ENCODE measurements around the gene EQTN. TPM values are rescaled to one million over a fixed set of nuclear protein-coding genes. Genes with fewer than 3 reads are reported as not detected.
A peak's percentile ranks its signal among the peaks of the same experiment; 100 is the strongest.

The EQTN gene
- total RNA-seq, 2 experiments from 2014 or later = not detected

DNA sequence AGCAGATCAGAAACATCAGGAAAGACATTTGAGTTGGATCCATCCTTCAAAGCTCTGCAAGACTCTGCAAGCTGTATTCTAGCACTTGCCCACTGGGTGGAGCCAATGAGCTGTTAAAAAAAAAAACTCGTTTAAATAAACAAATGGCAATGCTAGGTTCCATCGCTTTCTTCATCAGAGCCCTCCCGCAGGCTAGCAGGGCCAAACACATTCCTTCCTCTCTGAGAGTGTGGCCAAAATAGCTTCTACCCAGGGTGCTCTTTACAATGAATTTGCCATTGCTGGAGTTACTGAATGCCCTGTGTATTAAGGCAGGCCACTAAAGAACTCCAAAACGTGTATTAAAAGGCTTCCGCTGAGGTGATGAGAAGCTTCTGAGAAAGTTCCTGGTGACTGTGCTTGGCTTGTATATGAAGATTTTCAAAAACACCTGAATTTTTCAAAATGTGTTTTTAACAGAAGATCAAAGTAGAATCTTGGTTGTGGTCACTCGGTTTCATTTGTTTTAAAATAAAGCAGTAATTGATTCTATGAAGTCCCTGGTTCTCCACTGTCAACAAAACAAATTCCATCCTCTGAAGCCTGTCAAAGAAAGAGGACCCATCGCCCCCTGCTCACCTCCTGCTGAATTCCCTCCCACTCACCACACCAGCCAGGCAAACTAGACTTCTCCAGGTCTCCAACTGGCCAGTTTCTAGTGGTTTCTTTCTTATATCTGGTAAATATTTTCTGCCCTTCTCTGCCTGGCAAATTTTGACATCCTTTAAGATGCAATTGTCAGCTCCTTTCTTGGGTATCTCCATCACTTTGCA lies 36.5 kb upstream of the EQTN start:
- no peaks in the 10 kb centered on the region for H3K9me3 Mint-ChIP-seq
- no peaks in the 10 kb centered on the region for H3K36me3 Mint-ChIP-seq (ENCODE audit: low read depth)
- POLR2A ChIA-PET = no interaction called here
- H3K27ac Mint-ChIP-seq = no peak overlapping the region
- no peaks in the 10 kb centered on the region for H3K4me1 Mint-ChIP-seq
- peak; percentile 42 for DNase-seq
- H3K27me3 Mint-ChIP-seq = peaks cover 11% of the 10 kb centered on the region
- CTCF ChIA-PET = interaction anchor here (0.6 to 2.9 kb wide), 23 partner anchors 10 to 274 kb away, joined by 3 to 67 read pairs (median 3); partner anchors contain the start of genes IFNK and MOB3B
- no peak overlapping the region for H3K4me3 Mint-ChIP-seq

DNA sequence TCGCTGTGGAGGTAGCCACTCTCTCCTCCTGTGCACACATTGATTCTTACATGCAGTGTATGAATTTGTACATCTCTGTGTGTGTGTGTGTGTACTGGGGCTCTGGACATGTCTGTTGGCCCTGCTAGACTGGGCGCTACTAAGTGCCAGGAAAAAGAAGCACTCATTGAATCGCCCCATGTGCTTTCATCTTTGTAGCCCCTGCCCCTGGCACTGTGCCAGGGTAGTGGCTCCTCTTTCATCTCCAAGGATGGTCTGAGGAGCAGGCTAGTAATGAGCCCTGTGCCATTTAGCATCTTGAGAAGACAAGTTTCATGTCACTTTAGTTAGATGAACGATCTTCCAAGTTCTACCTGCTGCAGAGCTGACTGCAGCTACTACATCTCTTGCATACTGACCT lies 34.4 kb upstream of the EQTN start:
- ChIA-PET POLR2A (no interaction called here), CTCF (interaction anchor here (1.5 to 2.9 kb wide), 3 partner anchors 125 to 216 kb away, joined by 3 to 67 read pairs (median 35); partner anchors contain the start of gene MOB3B)
- Mint-ChIP-seq H3K4me1 (no peaks in the 10 kb centered on the region), H3K9me3 (no peaks in the 10 kb centered on the region), H3K4me3 (no peak overlapping the region), H3K27ac (no peak overlapping the region), H3K36me3 (ENCODE audit: low read depth) (no peaks in the 10 kb centered on the region), H3K27me3 (peaks cover 21% of the 10 kb centered on the region)
- DNase-seq = no peak

DNA sequence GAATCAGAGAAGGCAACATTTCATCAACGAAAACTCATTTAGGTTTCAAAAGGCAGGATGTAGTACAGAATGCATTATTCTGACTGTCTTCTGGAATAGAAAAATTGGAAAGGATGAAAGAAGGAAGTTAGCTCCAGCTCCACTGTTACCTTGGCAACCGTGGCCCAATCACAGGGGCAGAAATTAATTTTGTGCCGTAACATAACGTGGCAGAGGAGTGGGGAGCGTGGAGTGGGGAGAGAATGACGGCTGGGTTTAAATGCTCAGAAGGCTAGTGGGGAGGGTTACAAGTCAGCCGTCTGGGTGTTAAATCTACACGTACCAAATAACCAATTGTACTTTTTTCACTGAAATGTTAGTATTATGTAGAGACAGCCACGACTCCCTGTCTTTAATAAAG lies 32.3 kb upstream of the EQTN start:
- H3K9me3 Mint-ChIP-seq = no peaks in the 10 kb centered on the region
- no peaks in the 10 kb centered on the region for H3K36me3 Mint-ChIP-seq (ENCODE audit: low read depth)
- no peaks in the 10 kb centered on the region for H3K4me1 Mint-ChIP-seq
- no peak for DNase-seq
- ChIA-PET POLR2A (no interaction called here), CTCF (no interaction called here)
- H3K4me3 Mint-ChIP-seq = no peak overlapping the region
- no peak overlapping the region for H3K27ac Mint-ChIP-seq
- H3K27me3 Mint-ChIP-seq = peaks cover 19% of the 10 kb centered on the region

DNA sequence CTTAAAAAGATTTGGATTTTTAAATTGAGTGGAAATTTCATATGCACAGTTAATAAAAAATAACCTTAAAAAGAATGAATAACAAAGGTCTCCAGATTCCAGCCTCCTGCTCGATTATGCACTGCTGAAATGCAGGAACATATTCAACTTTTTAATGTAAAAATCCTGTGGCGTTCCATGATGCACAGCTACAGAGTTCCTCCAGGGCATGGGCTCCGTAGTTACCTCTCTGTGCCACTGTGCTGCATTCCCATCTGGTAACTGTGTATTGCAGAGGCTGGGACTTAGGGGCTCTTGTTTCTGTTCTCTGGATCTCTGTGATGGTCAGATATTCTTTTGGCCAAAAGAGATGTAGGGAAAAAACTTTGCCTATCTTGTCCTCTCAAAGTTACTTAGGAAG lies 31.5 kb upstream of the EQTN start:
- CTCF ChIA-PET = no interaction called here
- no peaks in the 10 kb centered on the region for H3K4me1 Mint-ChIP-seq

DNA sequence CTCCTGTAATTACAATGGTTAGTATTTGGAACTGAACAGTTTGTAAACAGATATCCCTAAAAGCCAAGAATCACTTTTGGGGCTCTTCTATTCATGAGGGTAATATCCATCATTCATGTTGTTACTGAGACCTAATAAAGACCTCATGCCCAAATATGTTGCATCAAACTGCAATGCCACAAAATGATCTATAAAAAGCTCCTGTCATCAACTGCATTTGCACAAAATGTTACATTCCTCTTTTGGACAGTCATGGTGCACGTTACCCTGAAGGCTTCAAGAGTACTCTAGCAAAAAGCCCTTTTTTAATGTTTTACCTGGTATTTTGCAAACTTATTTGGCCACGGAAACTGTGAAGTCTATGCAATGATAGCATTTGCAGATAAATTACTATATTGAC lies 14.2 kb upstream of the EQTN start:
- peaks cover 3% of the 10 kb centered on the region for H3K27me3 Mint-ChIP-seq
- no peak overlapping the region for H3K4me3 Mint-ChIP-seq
- H3K9me3 Mint-ChIP-seq = no peaks in the 10 kb centered on the region
- H3K4me1 Mint-ChIP-seq = no peaks in the 10 kb centered on the region
- no peak for DNase-seq
- POLR2A ChIA-PET = no interaction called here
- no peak overlapping the region for H3K27ac Mint-ChIP-seq
- CTCF ChIA-PET = no interaction called here
- H3K36me3 Mint-ChIP-seq (ENCODE audit: low read depth) = no peaks in the 10 kb centered on the region

More for the DNA sequence above, 31.5 kb upstream of the EQTN start:
- Mint-ChIP-seq H3K9me3 (no peaks in the 10 kb centered on the region), H3K27ac (no peak overlapping the region), H3K4me3 (no peak overlapping the region), H3K27me3 (peaks cover 16% of the 10 kb centered on the region), H3K36me3 (ENCODE audit: low read depth) (no peaks in the 10 kb centered on the region)
- no peak for DNase-seq
- POLR2A ChIA-PET = no interaction called here

DNA sequence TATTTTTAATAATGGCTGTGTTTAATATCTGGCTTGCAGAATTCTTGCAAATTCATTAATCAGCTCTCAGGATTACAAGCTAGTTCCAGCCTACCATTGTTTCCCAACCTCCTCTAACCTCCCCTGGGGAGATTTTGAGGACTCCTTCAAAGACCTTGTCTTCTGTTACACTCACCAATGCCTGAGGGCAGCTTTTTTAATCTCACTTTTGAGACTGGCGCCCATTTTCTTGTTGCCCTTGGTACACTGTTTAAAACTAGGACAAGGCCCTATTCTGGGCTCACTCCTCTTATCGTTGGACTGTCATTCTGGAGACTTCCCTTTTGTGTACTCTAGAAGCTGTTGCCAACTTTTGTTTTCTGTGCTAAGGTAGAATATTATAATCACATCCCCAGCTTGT lies 13.6 kb upstream of the EQTN start:
- DNase-seq = no peak
- ChIA-PET POLR2A (no interaction called here), CTCF (interaction anchor here (1.3 kb wide), 1 partner anchor 22 kb away, joined by 3 read pairs; no protein-coding TSS in a partner anchor)

DNA sequence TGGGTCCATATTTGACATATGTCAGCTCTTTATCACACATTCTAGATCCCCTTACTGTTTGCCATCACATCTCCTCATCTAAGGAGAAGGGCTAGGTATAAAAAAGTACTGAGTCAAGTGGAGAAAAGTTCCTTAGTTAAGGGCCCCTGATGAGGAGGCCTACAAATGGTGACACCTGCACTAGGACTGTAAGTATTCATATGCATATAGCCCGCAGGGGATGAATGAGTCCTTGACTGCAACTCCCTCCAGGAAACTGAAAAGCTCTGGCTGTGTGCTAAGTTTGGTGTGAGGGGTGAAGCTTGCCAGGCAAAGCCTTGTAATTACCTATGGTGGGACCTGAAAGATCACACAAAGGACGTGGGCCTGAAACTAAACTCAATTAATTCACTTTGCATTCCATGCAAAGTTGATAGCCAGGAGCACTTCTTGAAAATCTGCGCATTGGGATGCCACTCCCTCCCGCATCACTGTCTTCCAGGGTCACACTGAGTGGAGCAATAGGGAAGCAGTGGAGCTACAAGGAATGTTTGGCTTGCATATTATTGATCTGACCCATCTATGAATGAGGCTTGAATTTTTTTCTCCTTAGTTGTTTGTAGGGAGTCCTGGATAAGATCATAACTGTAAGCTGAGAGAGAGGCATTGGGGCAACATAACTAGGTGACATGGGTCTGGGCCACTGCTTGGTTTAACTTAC lies 11.9 kb upstream of the EQTN start:
- DNase-seq = no peak
- H3K4me3 Mint-ChIP-seq = no peak overlapping the region
- no peak overlapping the region for H3K27ac Mint-ChIP-seq
- H3K9me3 Mint-ChIP-seq = no peaks in the 10 kb centered on the region
- no peaks in the 10 kb centered on the region for H3K4me1 Mint-ChIP-seq
- peaks cover 5% of the 10 kb centered on the region for H3K27me3 Mint-ChIP-seq
- POLR2A ChIA-PET = no interaction called here
- H3K36me3 Mint-ChIP-seq (ENCODE audit: low read depth) = no peaks in the 10 kb centered on the region
- CTCF ChIA-PET = interaction anchor here (1.3 kb wide), 1 partner anchor 24 kb away, joined by 3 read pairs; no protein-coding TSS in a partner anchor

More for the DNA sequence above, 13.6 kb upstream of the EQTN start:
- Mint-ChIP-seq H3K27ac (no peak overlapping the region), H3K4me3 (no peak overlapping the region), H3K9me3 (no peaks in the 10 kb centered on the region), H3K4me1 (no peaks in the 10 kb centered on the region), H3K27me3 (peaks cover 3% of the 10 kb centered on the region), H3K36me3 (ENCODE audit: low read depth) (no peaks in the 10 kb centered on the region)

DNA sequence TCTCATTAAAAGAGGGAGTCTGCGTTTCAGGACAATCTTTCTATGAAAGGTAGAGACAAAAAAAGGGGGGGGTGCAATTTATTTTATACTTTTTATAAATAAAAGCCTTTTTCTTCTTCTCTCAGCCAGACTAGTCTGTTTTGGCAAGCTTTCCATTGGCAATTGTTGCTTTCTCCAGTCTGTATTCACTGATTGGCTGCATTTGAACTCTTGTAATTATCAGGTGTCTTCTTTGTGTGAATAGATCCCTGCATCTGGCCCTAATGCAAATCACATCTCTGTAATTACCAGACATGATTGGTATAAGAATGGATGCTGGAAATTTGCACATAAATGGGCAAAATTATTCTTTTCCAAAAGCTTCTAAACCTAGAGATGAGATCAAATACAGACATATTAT lies 7.6 kb upstream of the EQTN start:
- Mint-ChIP-seq H3K4me1 (no peaks in the 10 kb centered on the region), H3K36me3 (ENCODE audit: low read depth) (no peaks in the 10 kb centered on the region), H3K9me3 (no peaks in the 10 kb centered on the region), H3K27me3 (peaks cover 4% of the 10 kb centered on the region), H3K4me3 (no peak overlapping the region), H3K27ac (no peak overlapping the region)
- DNase-seq = no peak
- CTCF ChIA-PET = no interaction called here
- POLR2A ChIA-PET = no interaction called here

DNA sequence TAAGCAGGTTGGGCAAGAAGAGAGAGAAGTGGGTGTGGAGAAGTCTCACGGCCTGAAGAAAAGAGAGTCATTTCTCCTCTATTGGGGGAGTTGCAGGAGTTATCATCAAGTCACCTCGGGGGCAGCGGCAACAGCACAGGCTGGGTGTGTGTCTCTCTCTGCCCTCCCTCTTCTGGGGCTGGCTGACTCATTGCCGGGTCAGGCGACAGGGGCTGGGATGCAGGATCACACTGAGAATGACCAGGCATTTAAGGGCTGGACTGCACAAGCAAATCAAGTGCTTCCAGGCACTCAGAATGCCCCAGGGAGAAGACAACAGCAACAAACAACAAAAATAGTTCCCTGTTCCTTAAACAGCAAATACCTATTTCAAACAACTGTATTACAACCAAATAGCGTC lies 6.3 kb upstream of the EQTN start:
- ChIA-PET CTCF (no interaction called here), POLR2A (no interaction called here)
- Mint-ChIP-seq H3K27ac (no peak overlapping the region), H3K9me3 (no peaks in the 10 kb centered on the region), H3K27me3 (peaks cover 4% of the 10 kb centered on the region), H3K36me3 (ENCODE audit: low read depth) (no peaks in the 10 kb centered on the region), H3K4me1 (no peaks in the 10 kb centered on the region), H3K4me3 (no peak overlapping the region)
- DNase-seq = no peak

DNA sequence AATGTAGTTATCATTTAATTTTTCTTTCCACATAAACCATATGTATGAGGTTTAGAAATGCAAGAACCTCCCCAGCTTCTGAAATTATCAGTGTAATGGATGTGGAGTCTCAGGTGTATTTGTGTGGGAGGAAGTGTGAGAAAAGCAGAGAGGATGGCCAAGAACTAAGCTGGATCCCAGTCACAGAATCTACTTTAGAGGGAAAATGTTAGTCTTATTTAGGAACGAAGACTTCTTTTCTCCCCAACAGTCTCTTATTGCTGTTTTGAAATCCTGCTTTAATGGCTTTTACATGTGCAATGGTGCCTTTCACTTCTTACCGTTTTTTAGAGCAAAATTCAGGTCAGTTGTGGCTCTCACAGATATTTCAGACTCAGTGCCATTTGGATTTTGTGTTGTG lies 3.0 kb downstream of the EQTN start:
- Mint-ChIP-seq H3K27me3 (peaks cover 10% of the 10 kb centered on the region), H3K36me3 (ENCODE audit: low read depth) (no peaks in the 10 kb centered on the region), H3K9me3 (no peaks in the 10 kb centered on the region), H3K4me1 (no peaks in the 10 kb centered on the region), H3K27ac (no peak overlapping the region), H3K4me3 (no peak overlapping the region)
- ChIA-PET POLR2A (no interaction called here), CTCF (no interaction called here)
- DNase-seq = no peak

DNA sequence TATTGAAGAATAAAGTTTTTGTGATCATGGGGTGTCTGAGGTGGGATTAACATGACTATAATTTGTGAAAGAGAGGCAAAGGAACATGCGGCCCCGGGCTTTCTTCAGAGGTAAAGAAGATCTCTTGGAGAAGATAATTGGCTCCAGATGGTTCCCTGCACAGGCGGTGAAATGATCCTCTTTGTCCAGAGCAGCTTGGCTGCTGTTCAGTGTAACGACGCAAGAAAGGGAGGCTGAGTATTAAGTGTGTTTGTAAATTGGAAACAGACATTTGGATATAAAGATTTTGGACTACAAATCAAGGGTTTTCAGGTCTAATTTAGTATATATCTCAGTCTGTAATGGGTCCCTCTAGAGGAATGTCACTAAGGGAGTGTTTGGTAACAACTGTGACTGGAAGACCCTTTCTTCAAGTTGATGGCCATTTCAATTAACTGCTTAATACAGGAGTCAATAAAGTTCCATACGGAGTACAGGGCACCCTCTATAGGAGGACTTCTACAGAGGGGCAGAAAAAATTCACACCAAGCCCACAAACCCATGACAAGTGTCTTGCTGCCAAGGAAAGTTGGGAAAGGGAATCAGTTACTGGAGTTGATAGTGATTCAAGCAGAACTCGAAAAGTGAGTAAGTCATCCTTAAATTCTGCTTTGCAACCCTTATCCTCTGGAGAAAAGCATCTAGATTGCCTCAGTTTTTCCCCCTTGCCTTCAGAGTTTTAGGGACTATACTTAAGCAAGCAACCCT lies 4.1 kb downstream of the EQTN start:
- no peaks in the 10 kb centered on the region for H3K36me3 Mint-ChIP-seq (ENCODE audit: low read depth)
- peaks cover 14% of the 10 kb centered on the region for H3K27me3 Mint-ChIP-seq
- ChIA-PET POLR2A (no interaction called here), CTCF (no interaction called here)
- no peak overlapping the region for H3K4me3 Mint-ChIP-seq
- no peaks in the 10 kb centered on the region for H3K4me1 Mint-ChIP-seq
- H3K27ac Mint-ChIP-seq = no peak overlapping the region
- no peaks in the 10 kb centered on the region for H3K9me3 Mint-ChIP-seq
- no peak for DNase-seq

DNA sequence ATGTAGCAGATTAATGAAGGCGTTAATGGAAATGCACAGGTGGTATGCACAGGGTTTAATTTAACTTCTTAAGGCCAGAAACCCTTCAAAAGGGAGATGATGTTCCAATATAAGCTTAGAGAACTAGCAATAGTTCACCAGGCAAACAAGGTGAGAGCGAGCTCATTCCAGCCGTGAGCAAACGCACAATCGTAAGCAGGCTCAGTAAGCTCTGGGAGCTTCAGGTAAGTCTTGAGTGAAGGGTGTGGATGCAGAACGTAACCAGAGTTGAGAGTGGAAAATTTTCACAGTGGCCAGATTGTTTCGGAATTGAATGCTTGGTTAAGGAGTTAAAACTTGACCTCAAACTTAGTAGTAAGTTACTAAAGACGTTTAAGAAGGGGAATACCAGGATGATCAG lies 5.7 kb downstream of the EQTN start:
- H3K9me3 Mint-ChIP-seq = no peaks in the 10 kb centered on the region
- peaks cover 15% of the 10 kb centered on the region for H3K27me3 Mint-ChIP-seq
- no peaks in the 10 kb centered on the region for H3K4me1 Mint-ChIP-seq
- CTCF ChIA-PET = no interaction called here
- no peak for DNase-seq
- H3K27ac Mint-ChIP-seq = no peak overlapping the region
- H3K36me3 Mint-ChIP-seq (ENCODE audit: low read depth) = no peaks in the 10 kb centered on the region
- POLR2A ChIA-PET = no interaction called here
- no peak overlapping the region for H3K4me3 Mint-ChIP-seq

DNA sequence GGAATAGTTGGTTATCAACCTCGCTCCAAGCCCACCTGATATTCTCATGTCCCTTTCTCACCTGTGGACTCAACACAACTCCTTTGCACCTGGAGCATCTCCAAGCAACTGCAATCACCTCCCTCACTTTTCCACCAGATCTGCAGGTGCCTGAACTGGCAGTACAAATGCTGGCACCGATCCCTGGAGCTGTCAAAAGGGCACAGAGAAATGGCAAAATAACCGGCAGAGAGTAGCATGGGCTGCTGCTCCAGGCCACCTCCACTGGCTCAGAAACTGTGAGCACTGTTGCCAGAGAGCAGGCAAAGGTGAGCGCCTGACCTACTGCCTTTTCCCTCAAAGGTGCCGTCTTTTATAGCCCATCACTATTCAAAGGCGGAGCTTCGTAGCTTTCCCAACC lies 14.7 kb downstream of the EQTN start:
- no peak overlapping the region for H3K4me3 Mint-ChIP-seq
- H3K27ac Mint-ChIP-seq = no peak overlapping the region
- no peaks in the 10 kb centered on the region for H3K4me1 Mint-ChIP-seq
- no peaks in the 10 kb centered on the region for H3K9me3 Mint-ChIP-seq
- H3K36me3 Mint-ChIP-seq (ENCODE audit: low read depth) = no peaks in the 10 kb centered on the region
- CTCF ChIA-PET = no interaction called here
- H3K27me3 Mint-ChIP-seq = peaks cover 16% of the 10 kb centered on the region
- POLR2A ChIA-PET = no interaction called here
- no peak for DNase-seq

All from activated CD4-positive, alpha-beta memory T cell treated with anti-CD3 and anti-CD28 coated beads, Interleukin-2, amount 10 ng/mL, durations not matched to agents 7 days and 5 days (primary cell).